ENCODE results near the gene SAMD13. TPM values are rescaled to one million over a fixed set of nuclear protein-coding genes. Genes with fewer than 3 reads are reported as not detected.

Gene SAMD13
- 2.9 and 3.5 TPM in 2 replicates for total RNA-seq (2014; rRNA removed; shearing (Covaris generic))

- DNase-seq (ENCODE audit: low read depth): peak; percentile 84
Measured at GRCh38 chr1:84301004-84301784, at the start of gene SAMD13. Gene SAMD13, plus strand, starts transcription at chr1:84301708. Its CDS starts 1,527 bp downstream, at chr1:84303235.

GRCh38 chr1:84253036-84253435 lies 48.5 kb upstream of the SAMD13 start:
- no peak for DNase-seq (ENCODE audit: low read depth)

GRCh38 chr1:84253891-84254290 lies 47.6 kb upstream of the SAMD13 start:
- peak; percentile 97 for DNase-seq (ENCODE audit: low read depth)

- DNase-seq (ENCODE audit: low read depth): peak; percentile 6
Measured at GRCh38 chr1:84254703-84255238, 46.7 kb upstream of the SAMD13 start.

GRCh38 chr1:84255582-84255981 lies 45.9 kb upstream of the SAMD13 start:
- no peak for DNase-seq (ENCODE audit: low read depth)

GRCh38 chr1:84257617-84258016 lies 43.9 kb upstream of the SAMD13 start:
- DNase-seq (ENCODE audit: low read depth): no peak

- DNase-seq (ENCODE audit: low read depth): no peak
Measured at GRCh38 chr1:84259376-84259775, 42.1 kb upstream of the SAMD13 start.

GRCh38 chr1:84259989-84260388 lies 41.5 kb upstream of the SAMD13 start:
- DNase-seq (ENCODE audit: low read depth): no peak

- no peak for DNase-seq (ENCODE audit: low read depth)
Measured at GRCh38 chr1:84260852-84261518, 40.5 kb upstream of the SAMD13 start.

- no peak for DNase-seq (ENCODE audit: low read depth)
Measured at GRCh38 chr1:84264961-84265360, 36.5 kb upstream of the SAMD13 start.

- DNase-seq (ENCODE audit: low read depth): no peak
Measured at GRCh38 chr1:84265867-84266266, 35.6 kb upstream of the SAMD13 start.

GRCh38 chr1:84266748-84267147 lies 34.8 kb upstream of the SAMD13 start:
- DNase-seq (ENCODE audit: low read depth): no peak

GRCh38 chr1:84267476-84267875 lies 34.0 kb upstream of the SAMD13 start:
- DNase-seq (ENCODE audit: low read depth): peak; percentile 20

- DNase-seq (ENCODE audit: low read depth): no peak
Measured at GRCh38 chr1:84268346-84268745, 33.2 kb upstream of the SAMD13 start.

GRCh38 chr1:84269306-84269705 lies 32.2 kb upstream of the SAMD13 start:
- DNase-seq (ENCODE audit: low read depth): no peak

GRCh38 chr1:84271441-84272151 lies 29.9 kb upstream of the SAMD13 start:
- DNase-seq (ENCODE audit: low read depth): peak; percentile 79

GRCh38 chr1:84272401-84272800 lies 29.1 kb upstream of the SAMD13 start:
- DNase-seq (ENCODE audit: low read depth): no peak

GRCh38 chr1:84277343-84278059 lies 24.0 kb upstream of the SAMD13 start:
- DNase-seq (ENCODE audit: low read depth): no peak

- DNase-seq (ENCODE audit: low read depth): no peak
Measured at GRCh38 chr1:84278905-84279304, 22.6 kb upstream of the SAMD13 start.

- DNase-seq (ENCODE audit: low read depth): no peak
Measured at GRCh38 chr1:84280912-84281311, 20.6 kb upstream of the SAMD13 start.

GRCh38 chr1:84282780-84283333 lies 18.7 kb upstream of the SAMD13 start:
- no peak for DNase-seq (ENCODE audit: low read depth)

All from RPMI7951 (cell line).